ENCODE results near the gene CCNY.

- TF ChIP-seq CTCF (conservative IDR thresholded peaks at IDR 0.05; ENCODE audit: low read length) (0 out of 2 replicates have a peak, but pooled peaks have one; percentile 17), EZH2phosphoT487 (IDR thresholded peaks at IDR 0.05; ENCODE audit: borderline replicate concordance, low read depth, low read length) (no peak)
Observed at GRCh38 chr10:35611750-35612149, 275.4 kb downstream of the CCNY start.

Data from OCI-LY7 (cell line).